Measurements from ENCODE around the gene GBE1.

Gene GBE1

GRCh38 chr3:81651139-81651538 is 110.3 kb downstream of the GBE1 start:
- in situ Hi-C loops (cut with HindIII; ENCODE audit: low sequenced_read_pairs): no loop called here
- H3K4me3 ChIP-seq (ENCODE audit: low read depth, low read length): no peak overlapping the region
- TF ChIP-seq CTCF (IDR thresholded peaks at IDR 0.05; ENCODE audit: low read depth, low read length): no peak
- no peak for DNase-seq (ENCODE audit: low read depth, low spot score)

- H3K4me3 ChIP-seq (ENCODE audit: low read depth, low read length): no peak overlapping the region
- no peak for DNase-seq (ENCODE audit: low read depth, low spot score)
- no peak for TF ChIP-seq CTCF (IDR thresholded peaks at IDR 0.05; ENCODE audit: low read depth, low read length)
- in situ Hi-C loops (cut with HindIII; ENCODE audit: low sequenced_read_pairs): no loop called here
Observed at GRCh38 chr3:81650187-81650586, 111.3 kb downstream of the GBE1 start.

- TF ChIP-seq CTCF (IDR thresholded peaks at IDR 0.05; ENCODE audit: low read depth, low read length): no peak
- no peak overlapping the region for H3K4me3 ChIP-seq (ENCODE audit: low read depth, low read length)
- in situ Hi-C loops (cut with HindIII; ENCODE audit: low sequenced_read_pairs): no loop called here
- DNase-seq (ENCODE audit: low read depth, low spot score): no peak
Observed at GRCh38 chr3:81645248-81645647, 116.2 kb downstream of the GBE1 start.

- DNase-seq (ENCODE audit: low read depth, low spot score): peak; percentile 42
- in situ Hi-C loops (cut with HindIII; ENCODE audit: low sequenced_read_pairs): no loop called here
- TF ChIP-seq CTCF (IDR thresholded peaks at IDR 0.05; ENCODE audit: low read depth, low read length): peak; percentile 32
- no peak overlapping the region for H3K4me3 ChIP-seq (ENCODE audit: low read depth, low read length)
Observed at GRCh38 chr3:81643721-81644120, 117.7 kb downstream of the GBE1 start.

GRCh38 chr3:81638480-81638879 is 123.0 kb downstream of the GBE1 start:
- TF ChIP-seq CTCF (IDR thresholded peaks at IDR 0.05; ENCODE audit: low read depth, low read length): no peak
- in situ Hi-C loops (cut with HindIII; ENCODE audit: low sequenced_read_pairs): no loop called here
- H3K4me3 ChIP-seq (ENCODE audit: low read depth, low read length): no peak overlapping the region
- no peak for DNase-seq (ENCODE audit: low read depth, low spot score)

- no peak for TF ChIP-seq CTCF (IDR thresholded peaks at IDR 0.05; ENCODE audit: low read depth, low read length)
- in situ Hi-C loops (cut with HindIII; ENCODE audit: low sequenced_read_pairs): no loop called here
Observed at GRCh38 chr3:81632659-81633058, 128.8 kb downstream of the GBE1 start.

GRCh38 chr3:81624756-81625155 is 136.7 kb downstream of the GBE1 start:
- DNase-seq (ENCODE audit: low read depth, low spot score): no peak
- in situ Hi-C loops (cut with HindIII; ENCODE audit: low sequenced_read_pairs): no loop called here
- H3K4me3 ChIP-seq (ENCODE audit: low read depth, low read length): no peak overlapping the region

More at GRCh38 chr3:81632659-81633058, 128.8 kb downstream of the GBE1 start:
- no peak overlapping the region for H3K4me3 ChIP-seq (ENCODE audit: low read depth, low read length)
- DNase-seq (ENCODE audit: low read depth, low spot score): no peak

More at GRCh38 chr3:81624756-81625155, 136.7 kb downstream of the GBE1 start:
- TF ChIP-seq CTCF (IDR thresholded peaks at IDR 0.05; ENCODE audit: low read depth, low read length): no peak
